Upper lobe of left lung (tissue), 4 donors: ENCODE measurements around the gene ZFHX3.

Experiments
- CTCF ChIP-seq, 6 experiments: fragments of 450-650 bp in 4 of 6; fragments of 200-600 bp in 2 of 6; sonication (generic) in 2 of 6; IDR thresholded peaks; one replicate each; pipeline ENCODE4 v1.5.1; 2016 to 2019; ENCODE audit warnings: antibody characterized with exemption in 6 of 6
- POLR2AphosphoS5 ChIP-seq, 2 donors: sonication (generic); formaldehyde crosslinking; IDR thresholded peaks; one replicate each; pipeline ENCODE4 v1.5.1; 2017; ENCODE audit warnings: antibody characterized with exemption in 2 of 2

- TF ChIP-seq POLR2AphosphoS5 (IDR thresholded peaks at IDR 0.05) (no peak), CTCF (IDR thresholded peaks at IDR 0.05) (no peak)
Observed at GRCh38 chr16:72785886-72786285, 262.0 kb downstream of the ZFHX3 start.
